ENCODE data around the gene YPEL2. TPM values are rescaled to one million over a fixed set of nuclear protein-coding genes. Genes with fewer than 3 reads are reported as not detected.
"Not testable (repeated sequence)": the region's sequence is repeated elsewhere in the genome, so short reads cannot be mapped to it uniquely, and the experiment has no call there.

The YPEL2 gene, protein sequence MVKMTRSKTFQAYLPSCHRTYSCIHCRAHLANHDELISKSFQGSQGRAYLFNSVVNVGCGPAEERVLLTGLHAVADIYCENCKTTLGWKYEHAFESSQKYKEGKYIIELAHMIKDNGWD
- 10 to 100 TPM in 3 of 4 donors, 1 to 10 TPM in 1; 8.6 to 35.1 (median 33.0) TPM for polyA plus RNA-seq (ENCODE audit: insufficient read length in 4 of 4)

DNA sequence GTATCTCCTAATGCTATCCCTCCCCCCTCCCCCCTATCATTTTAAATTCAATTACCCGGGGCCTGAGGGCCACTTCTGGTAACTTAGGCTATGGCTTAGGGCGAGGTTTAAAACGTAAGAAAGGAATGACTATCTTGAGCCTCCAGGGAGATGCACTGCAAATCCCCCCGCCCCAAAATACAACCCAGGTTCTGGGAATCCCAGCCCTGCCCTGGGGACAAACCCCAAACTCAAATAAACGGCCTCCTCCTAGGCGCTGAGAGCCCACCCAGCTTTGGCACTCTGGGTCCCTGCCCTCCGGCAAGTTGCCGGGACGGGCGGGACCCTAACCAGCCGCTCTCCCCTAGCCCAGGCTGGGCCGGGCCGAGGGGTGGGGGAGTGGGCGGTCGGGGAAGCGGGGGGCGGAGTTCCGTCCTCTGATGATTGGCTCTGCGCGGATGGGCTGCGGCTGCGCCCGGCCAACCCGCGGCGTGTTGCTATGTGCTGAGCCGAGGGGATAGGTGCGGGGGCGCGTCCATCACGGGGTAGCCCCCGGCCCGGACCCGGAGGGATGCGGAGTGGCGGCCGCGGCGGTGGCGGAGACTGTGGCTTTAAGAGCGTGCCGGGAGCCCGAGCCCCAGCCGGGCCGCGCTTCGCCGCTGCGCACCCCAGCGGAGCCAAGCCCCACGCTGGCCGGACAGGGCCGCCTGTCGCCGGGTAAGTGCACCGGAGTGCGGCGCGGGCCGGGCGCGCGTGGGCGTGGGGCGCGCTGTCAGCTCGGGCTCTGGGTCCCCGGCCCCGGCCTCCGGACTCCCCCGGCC lies at the start of gene YPEL2:
TSS of gene YPEL2 (plus strand) at position 527 of the 800 bp plus-strand sequence. CDS start 21,755 bp downstream, outside the sequence.
- DNase-seq (ENCODE audit: low read depth in 4 of 4, low spot score in 3 of 4), result peak; percentile 83 to 90 (median 86)

DNA sequence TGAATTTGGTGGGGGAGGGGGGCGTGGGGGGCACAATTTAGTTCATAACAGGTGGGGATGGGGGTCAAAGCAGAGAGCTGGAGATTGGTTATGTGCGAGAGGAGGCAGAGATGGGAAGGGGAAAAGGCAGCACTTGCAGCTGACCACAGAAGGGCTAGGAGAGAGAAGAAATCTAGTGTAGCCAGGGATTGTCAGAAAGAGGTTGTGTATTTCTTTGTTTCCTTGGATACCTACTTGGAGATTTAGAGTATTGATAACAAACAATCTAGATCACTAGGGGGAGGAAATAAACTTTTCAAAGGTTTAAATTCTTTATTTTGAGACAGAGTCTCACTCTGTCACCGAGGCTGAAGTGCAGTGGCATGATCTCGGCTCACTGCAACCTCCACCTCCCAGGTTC lies 47.1 kb upstream of the YPEL2 start:
- no peak for DNase-seq (ENCODE audit: low read depth in 4 of 4, low spot score in 3 of 4)

DNA sequence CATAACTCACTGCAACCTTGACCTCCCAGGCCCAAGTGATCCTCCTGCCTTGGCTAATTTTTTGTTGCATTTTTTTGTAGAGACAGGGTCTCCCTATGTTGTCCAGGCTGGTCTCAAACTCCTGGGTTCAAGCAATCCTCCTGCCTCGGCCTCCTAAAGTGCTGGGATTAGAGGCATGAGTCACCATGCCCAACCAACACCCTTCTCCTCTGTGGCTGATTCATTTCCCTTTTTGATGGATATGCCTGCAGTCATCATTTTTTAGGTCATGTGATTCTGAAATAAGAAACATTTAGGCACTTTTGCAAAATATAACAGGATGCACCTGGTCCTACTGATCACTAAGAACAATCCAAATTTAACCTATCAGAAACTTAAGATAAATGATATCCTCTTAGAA lies 44.0 kb upstream of the YPEL2 start:
- no peak for DNase-seq (ENCODE audit: low read depth in 4 of 4, low spot score in 3 of 4)

DNA sequence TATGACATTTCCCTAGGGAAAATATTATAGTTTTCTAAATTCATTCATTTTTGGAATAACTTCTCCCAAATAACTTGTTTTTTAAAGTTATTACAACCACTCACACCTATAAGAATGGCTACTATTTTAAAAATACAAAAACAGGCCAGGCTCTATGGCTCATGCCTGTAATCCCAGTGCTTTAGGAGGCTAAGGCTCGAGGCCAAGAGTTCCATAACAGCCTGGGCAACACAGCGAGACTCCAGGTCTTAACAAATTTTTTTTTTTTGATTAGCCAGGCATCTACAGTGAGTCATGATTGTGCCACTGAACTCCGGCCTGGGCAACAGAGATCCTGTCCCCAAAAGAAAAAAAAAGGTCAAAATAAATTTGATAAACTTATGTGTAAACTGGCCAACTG lies 43.6 kb upstream of the YPEL2 start:
- no peak for DNase-seq (ENCODE audit: low read depth in 4 of 4, low spot score in 3 of 4)

DNA sequence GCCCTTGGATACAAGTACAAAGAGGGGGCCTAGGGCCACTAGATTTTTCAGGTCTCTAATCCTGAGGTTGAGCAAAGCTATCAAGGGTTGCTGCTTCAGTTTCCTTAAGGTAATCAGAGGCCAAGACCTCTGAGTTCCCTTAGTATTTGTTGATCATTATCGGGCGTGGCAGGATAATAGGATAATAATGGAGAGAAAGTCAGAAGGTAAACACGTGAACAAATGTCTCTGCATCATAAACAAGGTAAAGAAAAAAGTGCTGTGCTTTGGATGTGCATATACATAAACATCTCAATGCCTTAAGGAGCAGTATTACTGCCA lies 41.5 kb upstream of the YPEL2 start:
- no peak for DNase-seq (ENCODE audit: low read depth in 4 of 4, low spot score in 3 of 4)

DNA sequence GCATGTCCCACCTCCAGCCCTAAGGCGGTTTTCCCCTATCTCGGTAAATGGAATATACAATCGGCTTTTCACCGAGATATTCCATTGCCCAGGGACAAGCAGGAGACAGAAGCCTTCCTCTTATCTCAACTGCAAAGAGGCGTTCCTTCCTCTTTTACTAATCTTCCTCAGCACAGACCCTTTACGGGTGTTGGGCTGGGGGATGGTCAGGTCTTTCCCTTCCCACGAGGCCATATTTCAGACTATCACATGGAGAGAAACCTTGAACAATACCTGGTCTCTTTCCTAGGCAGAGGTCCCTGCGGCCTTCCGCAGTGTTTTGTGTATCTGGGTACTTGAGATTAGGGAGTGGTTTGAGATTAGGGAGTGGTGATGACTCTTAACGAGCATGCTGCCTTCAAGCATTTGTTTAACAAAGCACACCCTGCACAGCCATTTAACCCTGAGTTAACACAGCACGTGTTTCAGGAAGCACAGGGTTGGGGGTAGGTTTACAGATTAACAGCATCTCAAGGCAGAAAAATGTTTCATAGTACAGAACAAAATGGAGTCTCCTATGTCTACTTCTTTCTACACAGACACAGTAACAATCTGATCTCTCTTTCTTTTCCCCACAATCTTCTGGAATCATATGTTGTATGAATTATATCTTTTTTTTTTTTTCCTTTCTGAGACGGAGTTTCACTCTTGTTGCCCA lies 41.0 kb upstream of the YPEL2 start:
- not testable (repeated sequence) for DNase-seq (ENCODE audit: low read depth in 4 of 4, low spot score in 3 of 4)

DNA sequence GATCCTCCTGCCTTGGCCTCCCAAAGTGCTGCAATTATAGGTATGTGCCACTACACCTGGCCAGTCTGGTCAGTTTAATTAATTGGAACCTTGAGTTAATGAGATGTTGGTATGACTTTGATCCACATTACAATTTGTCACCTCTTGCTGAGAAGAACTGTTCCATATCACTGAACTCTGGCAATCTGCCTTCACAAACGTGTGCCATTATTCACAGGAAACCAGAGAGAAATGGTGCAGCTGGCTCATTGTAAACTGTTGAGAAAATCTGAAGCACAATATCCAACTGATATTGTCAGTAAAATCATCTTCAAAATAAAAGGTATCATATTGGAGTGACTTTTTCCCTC lies 39.3 kb upstream of the YPEL2 start:
- no peak for DNase-seq (ENCODE audit: low read depth in 4 of 4, low spot score in 3 of 4)

DNA sequence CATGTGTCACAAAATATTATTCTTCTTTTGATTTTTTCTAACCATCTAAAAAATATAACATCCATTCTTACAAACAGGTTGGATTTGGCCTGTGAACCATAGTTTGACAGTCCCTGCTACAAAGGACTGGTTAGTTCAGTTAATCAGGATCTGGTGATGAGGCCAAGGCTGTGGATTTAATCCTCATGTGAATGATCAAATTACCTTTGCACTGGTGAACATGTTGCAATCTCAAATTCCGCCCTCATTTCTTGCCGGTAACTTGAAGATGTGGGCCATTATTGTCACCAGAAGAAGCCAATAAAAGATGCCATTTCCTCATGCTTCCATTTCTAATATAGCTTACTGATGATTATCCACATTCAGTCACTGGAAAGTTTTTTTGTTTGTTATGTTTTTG lies 35.3 kb upstream of the YPEL2 start:
- no peak for DNase-seq (ENCODE audit: low read depth in 4 of 4, low spot score in 3 of 4)

DNA sequence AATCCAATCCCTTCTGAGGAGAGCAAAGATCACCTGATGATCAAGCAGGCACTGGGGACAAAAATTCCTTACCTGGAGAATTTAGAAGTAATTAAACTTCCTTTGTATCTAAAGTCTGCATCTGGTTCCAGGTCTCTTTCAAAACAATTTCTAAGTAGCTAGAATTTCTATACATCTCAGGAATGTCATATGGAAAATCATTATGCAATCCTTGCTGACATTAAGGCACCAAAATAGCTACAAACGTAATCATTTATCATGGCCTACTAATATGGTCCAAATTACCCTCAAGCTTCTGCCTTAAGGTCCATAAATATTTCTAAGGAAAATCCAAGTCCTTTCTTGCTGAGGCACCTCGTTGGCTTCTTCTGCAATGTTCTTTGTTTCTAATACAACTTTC lies 32.9 kb upstream of the YPEL2 start:
- no peak for DNase-seq (ENCODE audit: low read depth in 4 of 4, low spot score in 3 of 4)

DNA sequence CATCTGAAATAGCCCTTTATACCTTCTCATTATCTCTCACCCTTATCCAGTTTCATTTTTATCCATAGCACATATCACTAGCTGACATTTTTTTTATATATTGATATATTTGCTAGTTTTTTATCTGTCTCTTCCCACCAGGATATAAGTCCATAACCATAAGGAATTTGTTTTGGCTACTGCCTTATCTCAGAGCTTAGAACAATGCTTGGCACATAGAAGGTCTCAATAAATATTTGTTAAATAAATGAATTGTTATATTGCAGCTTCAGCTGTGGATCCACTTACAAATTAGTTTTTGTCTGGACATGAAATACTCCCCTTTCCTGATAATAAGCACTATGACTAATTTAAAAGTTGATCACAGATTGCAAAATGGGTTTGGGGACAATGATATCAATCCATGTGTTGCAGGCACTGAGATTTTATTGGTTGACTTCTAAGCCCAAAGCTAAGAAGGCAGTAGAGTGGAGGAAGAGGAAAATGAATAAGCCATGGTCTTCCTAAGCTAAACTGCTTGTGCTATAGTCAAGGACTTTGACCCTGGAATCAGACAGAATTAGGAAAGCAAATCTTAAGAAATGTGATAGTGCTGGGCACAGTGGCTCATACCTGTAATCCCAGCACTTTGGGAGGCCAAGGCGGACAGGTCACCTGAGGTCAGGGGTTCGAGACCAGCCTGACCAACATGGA lies 31.9 kb upstream of the YPEL2 start:
- no peak for DNase-seq (ENCODE audit: low read depth in 4 of 4, low spot score in 3 of 4)

DNA sequence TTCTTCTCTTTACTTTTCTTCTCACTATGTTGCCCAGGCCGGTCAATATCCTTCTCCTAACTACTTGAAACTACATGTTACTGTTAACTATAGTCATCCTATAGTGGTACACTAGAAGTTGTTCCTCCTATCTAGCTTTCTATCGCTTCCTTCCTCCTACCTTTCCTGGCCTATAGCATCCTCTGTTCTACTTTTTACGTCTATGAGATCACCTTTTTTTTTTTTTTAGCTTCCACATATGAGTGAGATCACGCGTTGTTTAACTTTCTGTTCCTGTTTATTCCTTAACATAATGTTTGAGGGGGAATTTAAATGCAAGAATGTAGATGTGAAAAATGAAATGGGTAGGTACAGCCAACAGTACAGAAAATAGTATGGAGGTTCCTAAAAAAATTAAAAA lies 30.5 kb upstream of the YPEL2 start:
- no peak for DNase-seq (ENCODE audit: low read depth in 4 of 4, low spot score in 3 of 4)

DNA sequence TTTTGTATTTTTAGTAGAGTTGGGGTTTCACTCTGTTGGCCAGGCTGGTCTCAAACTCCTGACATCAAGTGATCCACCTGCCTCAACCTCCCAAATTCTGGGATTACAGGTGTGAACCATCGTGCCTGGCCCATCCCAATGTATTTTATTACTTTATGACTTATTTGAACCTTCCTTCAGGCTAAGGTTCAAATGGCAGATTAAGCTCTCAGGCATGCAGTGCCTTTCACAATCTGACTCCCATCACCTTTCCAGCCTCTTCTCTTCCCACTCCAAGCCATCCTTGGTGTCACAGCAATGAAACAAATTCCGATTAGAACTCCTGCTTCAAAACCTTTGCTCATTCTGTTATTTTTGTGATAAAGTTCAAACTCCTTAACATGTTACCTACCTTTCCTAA lies 26.6 kb upstream of the YPEL2 start:
- DNase-seq (ENCODE audit: low read depth in 4 of 4, low spot score in 3 of 4), result no peak

DNA sequence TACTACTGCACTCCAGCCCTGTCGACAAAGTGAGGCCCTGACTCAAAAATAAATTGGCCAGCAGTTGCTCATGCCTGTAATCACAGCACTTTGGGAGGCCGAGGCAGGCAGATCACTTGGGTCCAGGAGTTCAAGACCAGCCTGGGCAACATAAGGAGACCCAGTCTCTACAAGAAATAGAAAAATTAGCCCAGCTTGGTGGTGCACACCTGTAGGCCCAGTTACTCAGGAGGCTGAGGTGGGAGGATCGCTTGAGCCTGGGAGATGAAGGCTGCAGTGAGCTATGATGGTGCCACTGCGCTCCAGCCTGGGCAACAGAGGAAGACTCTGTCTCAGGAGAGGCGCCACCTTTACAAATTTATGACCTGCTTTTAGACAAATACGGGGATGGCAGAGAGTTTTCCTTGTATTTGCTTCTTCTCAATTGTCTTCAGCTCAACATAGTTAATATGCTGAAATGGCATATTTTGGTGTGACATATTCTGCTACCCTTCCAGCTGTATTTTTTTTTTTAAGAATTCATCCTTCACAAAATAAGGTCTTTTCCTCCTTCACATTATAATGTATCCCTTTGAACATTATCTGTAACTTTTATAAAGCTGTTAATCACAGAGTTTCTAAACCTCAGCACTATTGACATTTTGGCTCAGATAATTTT lies 21.1 kb upstream of the YPEL2 start:
- no peak for DNase-seq (ENCODE audit: low read depth in 4 of 4, low spot score in 3 of 4)

DNA sequence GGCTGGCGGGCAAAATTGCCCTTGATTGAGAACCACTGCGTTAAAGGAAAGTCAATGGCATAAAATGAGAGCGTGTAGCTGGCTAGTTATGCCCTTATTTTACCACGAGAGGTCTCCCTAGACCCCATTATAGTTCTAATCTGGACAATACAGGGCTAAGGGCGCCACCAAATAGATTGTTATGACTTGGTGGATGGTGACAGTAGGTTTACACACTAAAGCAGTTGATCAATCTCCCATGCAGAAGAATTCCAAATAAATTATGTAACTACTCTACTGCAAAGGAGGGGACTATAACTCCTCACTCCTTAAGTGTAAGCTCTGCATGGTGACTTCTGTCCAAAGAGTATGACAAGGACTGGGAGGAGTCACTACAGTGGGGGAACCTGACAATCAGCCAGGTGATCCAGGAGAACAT lies 20.4 kb upstream of the YPEL2 start:
- peak in 2 of 4 donors; percentile 48 to 60 for DNase-seq (ENCODE audit: low read depth in 4 of 4, low spot score in 3 of 4)

DNA sequence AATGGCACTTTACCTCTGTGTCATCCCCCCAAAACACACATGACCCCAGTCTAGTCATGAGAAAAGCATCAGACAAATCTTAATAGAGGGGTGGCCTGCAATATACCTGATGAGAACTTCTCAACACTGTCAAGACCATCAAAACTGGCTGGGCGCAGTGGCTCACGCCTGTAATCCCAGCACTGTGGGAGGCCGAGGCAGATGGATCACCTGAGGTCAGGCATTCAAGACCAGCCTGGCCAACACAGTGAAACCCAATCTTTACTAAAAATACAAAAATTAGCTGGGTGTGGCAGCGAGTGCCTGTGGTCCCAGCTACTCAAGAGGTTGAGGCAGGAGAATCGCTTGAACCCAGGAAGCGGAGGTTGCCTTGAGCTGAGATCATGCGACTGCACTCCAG lies 19.9 kb upstream of the YPEL2 start:
- not testable (repeated sequence) for DNase-seq (ENCODE audit: low read depth in 4 of 4, low spot score in 3 of 4)

DNA sequence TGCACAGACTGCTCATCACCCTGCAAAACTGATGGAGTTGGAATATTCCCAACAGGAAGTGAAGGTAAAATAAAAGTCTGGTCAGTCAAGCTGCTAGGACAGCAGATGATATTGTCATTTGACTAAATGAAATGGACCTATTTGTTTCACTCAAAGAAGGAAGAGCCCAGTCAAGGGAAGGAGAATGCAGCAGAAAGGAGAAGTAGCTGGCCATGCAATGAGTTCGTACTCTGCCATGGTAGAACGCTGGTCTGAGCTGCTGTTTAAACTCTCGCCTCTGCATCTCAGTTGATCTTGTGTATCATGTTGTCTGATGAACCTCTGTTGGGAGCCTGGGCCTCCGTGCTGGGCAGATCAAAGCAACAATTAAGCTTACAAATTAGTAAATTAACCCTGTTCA lies 15.6 kb upstream of the YPEL2 start:
- DNase-seq (ENCODE audit: low read depth in 4 of 4, low spot score in 3 of 4), result no peak

DNA sequence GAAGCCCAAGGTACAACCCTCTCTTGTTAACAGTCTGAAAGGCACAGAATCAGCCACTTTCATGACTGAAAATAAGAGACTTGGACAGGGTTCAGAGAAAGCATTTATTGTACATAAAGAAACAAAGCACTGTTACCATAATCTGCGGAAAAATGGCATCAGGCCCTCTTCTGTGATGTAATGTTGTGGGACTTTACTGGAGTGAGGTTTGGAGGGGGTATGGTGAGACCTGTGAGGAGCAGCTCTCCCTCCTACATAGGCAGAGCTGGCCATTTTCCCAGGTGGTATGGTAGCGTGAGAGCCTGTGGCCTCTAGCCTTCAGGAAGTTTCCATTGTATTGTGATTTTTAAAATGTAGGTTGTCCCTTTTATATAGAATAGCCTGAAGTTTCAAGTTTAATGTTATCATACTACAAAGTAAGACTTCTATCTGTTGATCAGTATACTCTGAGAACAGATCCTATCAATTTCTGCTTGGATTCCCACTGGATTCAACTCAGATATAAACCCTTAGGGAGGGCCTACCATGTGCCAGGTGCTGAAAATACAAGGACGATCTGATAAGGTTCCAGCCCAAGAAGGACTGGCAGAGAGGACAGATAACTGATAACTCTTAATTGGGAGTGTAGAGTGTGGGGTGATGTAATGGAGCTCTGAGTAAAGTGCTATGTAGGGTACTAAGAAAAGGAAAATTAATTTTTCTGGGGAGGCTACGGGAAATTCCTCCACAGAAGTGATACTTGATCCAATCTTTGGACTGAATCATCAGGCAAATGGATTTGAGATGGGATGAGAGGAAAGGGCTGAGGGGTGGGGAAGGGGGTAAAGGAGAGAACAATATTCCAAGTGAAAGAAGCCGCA lies 4.1 kb upstream of the YPEL2 start:
- DNase-seq (ENCODE audit: low read depth in 4 of 4, low spot score in 3 of 4), result no peak

DNA sequence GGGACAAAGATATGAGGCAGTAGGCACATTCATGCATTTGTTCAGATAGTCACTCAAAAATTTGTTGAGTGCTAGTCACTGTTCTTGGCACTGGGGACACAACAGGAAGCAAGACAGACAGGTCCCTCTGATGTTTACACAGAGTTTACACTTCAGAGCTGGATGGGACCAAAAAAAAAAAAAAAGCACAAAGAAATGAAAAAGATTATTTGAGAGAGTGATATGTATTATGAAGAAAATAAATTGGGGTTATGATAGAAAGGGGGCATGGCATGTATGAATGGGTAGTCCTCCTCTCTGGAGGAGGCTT lies 3.5 kb upstream of the YPEL2 start:
- no peak for DNase-seq (ENCODE audit: low read depth in 4 of 4, low spot score in 3 of 4)

DNA sequence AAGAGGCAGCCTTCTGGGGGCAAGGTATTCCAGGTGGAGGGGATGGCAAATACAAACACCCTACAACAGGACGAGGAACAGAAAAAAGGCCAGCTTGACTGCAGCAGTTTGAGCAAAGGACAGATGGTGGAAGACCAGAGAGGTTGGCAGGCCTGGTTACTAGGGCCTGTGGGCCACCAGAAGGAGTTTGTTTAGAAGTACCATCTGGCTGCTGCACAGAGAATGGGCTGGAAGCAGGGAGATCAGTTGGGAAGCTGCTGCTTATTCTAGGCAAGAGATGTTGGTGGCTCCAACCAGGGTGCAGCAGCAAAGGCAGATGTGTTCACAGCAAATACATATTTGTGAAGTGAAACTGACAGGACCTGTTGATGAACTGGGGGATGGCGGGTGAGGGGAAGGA lies 2.9 kb upstream of the YPEL2 start:
- DNase-seq (ENCODE audit: low read depth in 4 of 4, low spot score in 3 of 4), result no peak
